HEK293 (cell line): Measurements from ENCODE around the gene SMCR8.
"Not testable (repeated sequence)": the region's sequence is repeated elsewhere in the genome, so short reads cannot be mapped to it uniquely, and the experiment has no call there.

Experiments used
- CTCF ChIA-PET: fragments of 350-600 bp; formaldehyde crosslinking; extraction: SDS; loops from one replicate; lab custom pipeline; 2021; ENCODE audit warnings: antibody characterized with exemption; lab: Yijun Ruan, JAX
- POLR2A ChIA-PET: fragments of 300-600 bp; formaldehyde crosslinking; extraction: SDS; loops from one replicate; lab custom pipeline; 2020; ENCODE audit warnings: antibody characterized with exemption, inconsistent platforms; lab: Yijun Ruan, JAX
- H3K27ac ChIP-seq: fragments of 200-500 bp; sonication (Bioruptor generic); 2 replicates; pipeline ENCODE4 v1.5.1; 2014; ENCODE audit warnings: low read depth, low read length, control low read depth, inconsistent platforms; ENCODE audit errors: extremely low read depth
- H3K36me3 ChIP-seq, 2 experiments: fragments of 200-500 bp in 1 of 2; sonication (Bioruptor generic) in 1 of 2; 1 replicate in 1 of 2; 2 replicates in 1 of 2; pipeline ENCODE4 v1.5.1; 2014 to 2017; ENCODE audit warnings: inconsistent platforms in 2 of 2, low read length in 2 of 2; ENCODE audit not compliant: control insufficient read depth in 2 of 2, insufficient read depth in 1 of 2
- H3K4me1 ChIP-seq: fragments of 200-500 bp; sonication (Bioruptor generic); 2 replicates; pipeline ENCODE4 v1.5.1; 2014; ENCODE audit warnings: mild to moderate bottlenecking, low read length, inconsistent platforms; ENCODE audit not compliant: control insufficient read depth, insufficient read depth
- H3K4me3 ChIP-seq: 2 replicates; pipeline ENCODE4 v1.5.1; 2011; ENCODE audit warnings: low read depth, mild to moderate bottlenecking, control low read depth, low read length, moderate library complexity
- H3K9me3 ChIP-seq: fragments of 200-500 bp; sonication (Bioruptor generic); 2 replicates; pipeline ENCODE4 v1.5.1; 2014; ENCODE audit warnings: low read depth, low read length, inconsistent platforms; ENCODE audit not compliant: control insufficient read depth, insufficient read depth
- PRDM4 ChIP-seq: fragments of 450-650 bp; formaldehyde crosslinking; IDR thresholded peaks from 2 replicates; pipeline ENCODE4 v1.5.1; 2017; ENCODE audit warnings: missing biosample characterization, missing genetic modification characterization
- SALL2 ChIP-seq: fragments of 450-650 bp; formaldehyde crosslinking; IDR thresholded peaks from 2 replicates; pipeline ENCODE4 v1.5.0; 2017; ENCODE audit warnings: missing biosample characterization, mild to moderate bottlenecking, missing genetic modification characterization, borderline replicate concordance
- SP7 ChIP-seq: fragments of 450-650 bp; formaldehyde crosslinking; IDR thresholded peaks from 2 replicates; pipeline ENCODE4 v1.5.1; 2016; ENCODE audit warnings: missing biosample characterization, missing genetic modification characterization
- ZBTB20 ChIP-seq: fragments of 450-650 bp; formaldehyde crosslinking; IDR thresholded peaks from 2 replicates; pipeline ENCODE4 v1.5.1; 2016; ENCODE audit warnings: missing biosample characterization, missing genetic modification characterization
- ZNF19 ChIP-seq: fragments of 450-650 bp; formaldehyde crosslinking; IDR thresholded peaks from 2 replicates; pipeline ENCODE4; 2016; ENCODE audit warnings: missing biosample characterization, missing genetic modification characterization, low read depth
- ZNF211 ChIP-seq: fragments of 450-650 bp; formaldehyde crosslinking; IDR thresholded peaks from 2 replicates; pipeline ENCODE4 v1.5.1; 2016; ENCODE audit warnings: low read depth, missing biosample characterization, missing genetic modification characterization
- ZNF223 ChIP-seq: fragments of 450-650 bp; formaldehyde crosslinking; IDR thresholded peaks from 2 replicates; pipeline ENCODE4 v1.5.1; 2016; ENCODE audit warnings: missing biosample characterization, missing genetic modification characterization
- ZNF292 ChIP-seq: fragments of 450-650 bp; formaldehyde crosslinking; IDR thresholded peaks from 2 replicates; pipeline ENCODE4 v1.5.1; 2016; ENCODE audit warnings: low read depth, missing biosample characterization, missing genetic modification characterization, borderline replicate concordance
- ZNF324 ChIP-seq: fragments of 450-650 bp; formaldehyde crosslinking; IDR thresholded peaks from 2 replicates; pipeline ENCODE4 v1.5.1; 2016; ENCODE audit warnings: missing biosample characterization, missing genetic modification characterization
- ZNF341 ChIP-seq: fragments of 450-650 bp; formaldehyde crosslinking; IDR thresholded peaks from 2 replicates; pipeline ENCODE4; 2016; ENCODE audit warnings: low read depth, missing biosample characterization, missing genetic modification characterization
- ZNF366 ChIP-seq: fragments of 450-650 bp; formaldehyde crosslinking; conservative IDR thresholded peaks from 2 replicates; pipeline ENCODE4 v1.5.1; 2016; ENCODE audit warnings: missing biosample characterization, missing genetic modification characterization
- ZNF558 ChIP-seq: fragments of 450-650 bp; formaldehyde crosslinking; IDR thresholded peaks from 2 replicates; pipeline ENCODE4 v1.5.1; 2016; ENCODE audit warnings: missing biosample characterization, missing genetic modification characterization
- ZNF654 ChIP-seq: fragments of 450-650 bp; formaldehyde crosslinking; IDR thresholded peaks from 2 replicates; pipeline ENCODE4 v1.5.1; 2016; ENCODE audit warnings: low read depth, missing biosample characterization, missing genetic modification characterization
- ZNF791 ChIP-seq: fragments of 450-650 bp; formaldehyde crosslinking; IDR thresholded peaks from 2 replicates; pipeline ENCODE4 v1.5.1; 2016; ENCODE audit warnings: missing biosample characterization, missing genetic modification characterization
- ZNF830 ChIP-seq: fragments of 450-650 bp; IDR thresholded peaks from 2 replicates; pipeline ENCODE4 v1.5.0; 2018; ENCODE audit warnings: missing biosample characterization, missing genetic modification characterization, low read depth, mild to moderate bottlenecking, moderate library complexity
- ZNF843 ChIP-seq: fragments of 450-650 bp; formaldehyde crosslinking; IDR thresholded peaks from 2 replicates; pipeline ENCODE4 v1.5.1; 2016; ENCODE audit warnings: missing biosample characterization, missing genetic modification characterization
- TF ChIP-seq, protein P1 (sequence below): fragments of 450-650 bp; formaldehyde crosslinking; conservative IDR thresholded peaks from 2 replicates; pipeline ENCODE4 v1.5.1; 2016; ENCODE audit warnings: low read depth, missing biosample characterization, missing genetic modification characterization
- TF ChIP-seq, protein P2 (sequence below): fragments of 450-650 bp; formaldehyde crosslinking; IDR thresholded peaks from 2 replicates; pipeline ENCODE4 v1.5.1; 2017; ENCODE audit warnings: missing biosample characterization, missing genetic modification characterization
- TF ChIP-seq, protein P3 (sequence below): fragments of 450-650 bp; formaldehyde crosslinking; IDR thresholded peaks from 2 replicates; pipeline ENCODE4 v1.5.1; 2017; ENCODE audit warnings: missing biosample characterization, missing genetic modification characterization

The SMCR8 gene

DNA sequence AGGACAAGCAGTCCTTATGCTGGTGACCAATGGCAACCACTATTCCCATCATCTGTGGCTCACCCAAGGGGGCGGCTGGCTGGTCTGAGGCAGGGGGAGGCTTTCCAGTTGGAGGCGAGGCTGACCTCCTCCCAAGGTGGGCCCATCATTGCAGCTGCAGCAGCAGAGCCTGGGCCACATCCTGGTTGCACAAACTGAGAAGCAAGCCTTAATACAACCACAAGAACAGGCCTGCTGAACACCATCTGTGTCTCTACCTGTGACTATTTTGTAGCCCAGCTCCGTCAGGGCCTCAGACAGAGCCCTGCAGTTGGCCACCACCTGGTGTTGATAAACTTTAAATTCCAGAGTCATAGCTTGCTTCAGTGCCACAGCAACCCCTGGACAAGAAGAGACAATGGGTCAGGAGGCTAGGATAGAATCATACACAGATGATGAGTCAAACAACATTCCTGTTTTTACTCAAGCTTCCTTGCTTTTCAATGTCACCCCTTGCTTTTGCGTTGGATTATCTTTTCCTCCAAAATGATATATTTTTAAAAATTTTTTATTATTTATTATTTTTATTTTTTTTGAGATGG, 17.9 kb downstream of the SMCR8 start:
- Histone ChIP-seq H3K36me3 (peaks cover 14 to 81% of the 10 kb centered on the region in 2 experiments), H3K9me3 (no peaks in the 10 kb centered on the region), H3K4me1 (no peaks in the 10 kb centered on the region), H3K27ac (no peak overlapping the region), H3K4me3 (no peak overlapping the region)
- ChIA-PET CTCF (interaction anchor here (0.6 to 1.7 kb wide), 4 partner anchors 10 to 116 kb away, joined by 3 to 6 read pairs (median 4); no protein-coding TSS in a partner anchor), POLR2A (interaction anchor here (0.7 kb wide), 1 partner anchor 9 kb away, joined by 3 read pairs; no protein-coding TSS in a partner anchor)
- TF ChIP-seq ZNF830 (tag by site-specific recombination) (no peak), ZNF791 (tag by site-specific recombination) (no peak), SALL2 (tag by site-specific recombination) (no peak), ZBTB20 (tag by site-specific recombination) (no peak), ZNF558 (tag by site-specific recombination) (no peak), ZNF292 (tag by site-specific recombination) (no peak), ZNF366 (no peak)
- TF ChIP-seq, protein P1, sequence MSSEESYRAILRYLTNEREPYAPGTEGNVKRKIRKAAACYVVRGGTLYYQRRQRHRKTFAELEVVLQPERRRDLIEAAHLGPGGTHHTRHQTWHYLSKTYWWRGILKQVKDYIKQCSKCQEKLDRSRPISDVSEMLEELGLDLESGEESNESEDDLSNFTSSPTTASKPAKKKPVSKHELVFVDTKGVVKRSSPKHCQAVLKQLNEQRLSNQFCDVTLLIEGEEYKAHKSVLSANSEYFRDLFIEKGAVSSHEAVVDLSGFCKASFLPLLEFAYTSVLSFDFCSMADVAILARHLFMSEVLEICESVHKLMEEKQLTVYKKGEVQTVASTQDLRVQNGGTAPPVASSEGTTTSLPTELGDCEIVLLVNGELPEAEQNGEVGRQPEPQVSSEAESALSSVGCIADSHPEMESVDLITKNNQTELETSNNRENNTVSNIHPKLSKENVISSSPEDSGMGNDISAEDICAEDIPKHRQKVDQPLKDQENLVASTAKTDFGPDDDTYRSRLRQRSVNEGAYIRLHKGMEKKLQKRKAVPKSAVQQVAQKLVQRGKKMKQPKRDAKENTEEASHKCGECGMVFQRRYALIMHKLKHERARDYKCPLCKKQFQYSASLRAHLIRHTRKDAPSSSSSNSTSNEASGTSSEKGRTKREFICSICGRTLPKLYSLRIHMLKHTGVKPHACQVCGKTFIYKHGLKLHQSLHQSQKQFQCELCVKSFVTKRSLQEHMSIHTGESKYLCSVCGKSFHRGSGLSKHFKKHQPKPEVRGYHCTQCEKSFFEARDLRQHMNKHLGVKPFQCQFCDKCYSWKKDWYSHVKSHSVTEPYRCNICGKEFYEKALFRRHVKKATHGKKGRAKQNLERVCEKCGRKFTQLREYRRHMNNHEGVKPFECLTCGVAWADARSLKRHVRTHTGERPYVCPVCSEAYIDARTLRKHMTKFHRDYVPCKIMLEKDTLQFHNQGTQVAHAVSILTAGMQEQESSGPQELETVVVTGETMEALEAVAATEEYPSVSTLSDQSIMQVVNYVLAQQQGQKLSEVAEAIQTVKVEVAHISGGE, result no peak

- POLR2A ChIA-PET, H3K9me3 ChIP-seq, H3K4me1 ChIP-seq, H3K27ac ChIP-seq, H3K4me3 ChIP-seq: not testable (repeated sequence)
- CTCF ChIA-PET, result interaction anchor here (0.7 kb wide), 1 partner anchor 81 kb away, joined by 3 read pairs; no protein-coding TSS in a partner anchor
- H3K36me3 ChIP-seq, result peaks cover 38 to 70% of the 10 kb centered on the region in 2 experiments
Measured at GRCh38 chr17:18338158-18338557, 23.1 kb downstream of the SMCR8 start.

DNA sequence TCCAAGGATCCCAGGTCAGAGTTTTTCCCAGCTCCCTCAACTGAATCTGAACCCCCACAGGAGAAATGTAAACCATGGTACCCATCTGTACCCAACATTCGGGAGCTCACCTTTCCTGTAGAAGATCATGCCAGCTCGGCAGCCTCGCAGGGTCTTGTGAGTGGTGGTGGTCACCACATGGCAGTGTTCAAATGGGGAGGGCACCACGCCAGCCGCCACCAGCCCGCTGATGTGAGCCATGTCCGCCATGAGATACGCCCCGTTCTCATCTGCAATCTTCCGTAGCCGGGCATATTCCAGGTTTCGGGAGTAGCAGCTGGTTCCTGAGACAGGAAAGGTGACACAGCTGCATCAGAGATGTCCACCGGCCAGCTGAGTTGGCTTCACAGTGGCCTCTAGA, 24.8 kb downstream of the SMCR8 start:
- TF ChIP-seq ZNF843 (tag by site-specific recombination) (no peak), ZNF223 (no peak), ZNF211 (no peak), PRDM4 (tag by site-specific recombination) (no peak), ZNF324 (tag by site-specific recombination) (no peak), ZNF341 (no peak), ZNF654 (tag by site-specific recombination) (no peak), SP7 (tag by site-specific recombination) (no peak), ZNF830 (tag by site-specific recombination) (no peak), ZNF19 (tag by site-specific recombination) (no peak)
- TF ChIP-seq, protein P2, sequence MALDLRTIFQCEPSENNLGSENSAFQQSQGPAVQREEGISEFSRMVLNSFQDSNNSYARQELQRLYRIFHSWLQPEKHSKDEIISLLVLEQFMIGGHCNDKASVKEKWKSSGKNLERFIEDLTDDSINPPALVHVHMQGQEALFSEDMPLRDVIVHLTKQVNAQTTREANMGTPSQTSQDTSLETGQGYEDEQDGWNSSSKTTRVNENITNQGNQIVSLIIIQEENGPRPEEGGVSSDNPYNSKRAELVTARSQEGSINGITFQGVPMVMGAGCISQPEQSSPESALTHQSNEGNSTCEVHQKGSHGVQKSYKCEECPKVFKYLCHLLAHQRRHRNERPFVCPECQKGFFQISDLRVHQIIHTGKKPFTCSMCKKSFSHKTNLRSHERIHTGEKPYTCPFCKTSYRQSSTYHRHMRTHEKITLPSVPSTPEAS, result no peak
- TF ChIP-seq, protein P3, sequence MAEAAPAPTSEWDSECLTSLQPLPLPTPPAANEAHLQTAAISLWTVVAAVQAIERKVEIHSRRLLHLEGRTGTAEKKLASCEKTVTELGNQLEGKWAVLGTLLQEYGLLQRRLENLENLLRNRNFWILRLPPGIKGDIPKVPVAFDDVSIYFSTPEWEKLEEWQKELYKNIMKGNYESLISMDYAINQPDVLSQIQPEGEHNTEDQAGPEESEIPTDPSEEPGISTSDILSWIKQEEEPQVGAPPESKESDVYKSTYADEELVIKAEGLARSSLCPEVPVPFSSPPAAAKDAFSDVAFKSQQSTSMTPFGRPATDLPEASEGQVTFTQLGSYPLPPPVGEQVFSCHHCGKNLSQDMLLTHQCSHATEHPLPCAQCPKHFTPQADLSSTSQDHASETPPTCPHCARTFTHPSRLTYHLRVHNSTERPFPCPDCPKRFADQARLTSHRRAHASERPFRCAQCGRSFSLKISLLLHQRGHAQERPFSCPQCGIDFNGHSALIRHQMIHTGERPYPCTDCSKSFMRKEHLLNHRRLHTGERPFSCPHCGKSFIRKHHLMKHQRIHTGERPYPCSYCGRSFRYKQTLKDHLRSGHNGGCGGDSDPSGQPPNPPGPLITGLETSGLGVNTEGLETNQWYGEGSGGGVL (tag by site-specific recombination), result no peak
- peaks cover 51 to 75% of the 10 kb centered on the region in 2 experiments for H3K36me3 ChIP-seq

More for the DNA sequence above, 24.8 kb downstream of the SMCR8 start:
- Histone ChIP-seq H3K9me3 (no peaks in the 10 kb centered on the region), H3K4me3 (no peak overlapping the region), H3K4me1 (no peaks in the 10 kb centered on the region), H3K27ac (no peak overlapping the region)
- ChIA-PET CTCF (no interaction called here), POLR2A (no interaction called here)
